ENCODE data around the gene CACNA1S.

Gene CACNA1S

DNA sequence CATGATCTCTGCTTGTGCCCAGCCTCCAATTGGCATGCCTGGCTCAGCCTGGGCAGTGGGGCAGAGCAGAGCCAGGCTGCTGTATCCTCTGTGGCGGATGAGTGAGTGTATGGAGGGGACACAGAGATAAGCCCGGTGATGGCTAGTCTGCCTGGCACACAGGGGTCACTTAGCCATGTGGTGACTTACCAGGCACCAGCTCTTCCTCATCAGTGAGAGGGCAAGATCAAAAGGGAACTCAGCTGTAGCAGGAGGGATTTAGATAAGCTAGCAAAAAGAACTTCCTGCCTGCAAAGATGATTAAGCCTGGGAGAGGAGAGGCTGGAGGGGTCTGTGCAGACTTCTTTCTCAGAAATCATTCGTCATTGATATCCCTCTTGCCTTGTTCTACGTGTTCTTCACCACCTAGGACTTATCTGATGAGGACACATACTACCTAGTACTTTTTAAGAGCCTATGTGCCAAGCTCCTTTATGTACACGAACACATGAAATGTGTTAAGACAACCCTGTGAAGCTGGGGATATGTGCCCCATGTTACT is 96.6 kb downstream of the CACNA1S start:
- no peak for DNase-seq (ENCODE audit: low read depth in 2 of 3, low spot score in 2 of 3)

DNA sequence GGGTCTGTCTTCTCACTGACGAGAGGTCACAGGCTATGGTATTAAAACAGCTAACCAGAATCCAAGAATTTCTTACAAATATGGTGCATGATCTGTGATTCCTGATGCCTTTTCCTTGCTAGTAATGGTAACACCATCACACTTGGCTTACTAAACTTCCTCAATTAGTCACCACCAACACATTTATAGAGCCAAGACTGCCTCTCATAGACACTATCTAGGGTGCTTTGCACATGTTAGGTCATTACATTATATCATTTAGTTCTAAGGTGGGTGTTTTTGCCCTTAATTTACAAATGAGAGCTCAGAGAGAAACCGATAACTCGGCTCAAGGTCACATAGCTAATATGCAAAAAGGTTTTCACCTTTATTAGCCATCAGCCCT is 97.4 kb downstream of the CACNA1S start:
- no peak for DNase-seq (ENCODE audit: low read depth in 2 of 3, low spot score in 2 of 3)

DNA sequence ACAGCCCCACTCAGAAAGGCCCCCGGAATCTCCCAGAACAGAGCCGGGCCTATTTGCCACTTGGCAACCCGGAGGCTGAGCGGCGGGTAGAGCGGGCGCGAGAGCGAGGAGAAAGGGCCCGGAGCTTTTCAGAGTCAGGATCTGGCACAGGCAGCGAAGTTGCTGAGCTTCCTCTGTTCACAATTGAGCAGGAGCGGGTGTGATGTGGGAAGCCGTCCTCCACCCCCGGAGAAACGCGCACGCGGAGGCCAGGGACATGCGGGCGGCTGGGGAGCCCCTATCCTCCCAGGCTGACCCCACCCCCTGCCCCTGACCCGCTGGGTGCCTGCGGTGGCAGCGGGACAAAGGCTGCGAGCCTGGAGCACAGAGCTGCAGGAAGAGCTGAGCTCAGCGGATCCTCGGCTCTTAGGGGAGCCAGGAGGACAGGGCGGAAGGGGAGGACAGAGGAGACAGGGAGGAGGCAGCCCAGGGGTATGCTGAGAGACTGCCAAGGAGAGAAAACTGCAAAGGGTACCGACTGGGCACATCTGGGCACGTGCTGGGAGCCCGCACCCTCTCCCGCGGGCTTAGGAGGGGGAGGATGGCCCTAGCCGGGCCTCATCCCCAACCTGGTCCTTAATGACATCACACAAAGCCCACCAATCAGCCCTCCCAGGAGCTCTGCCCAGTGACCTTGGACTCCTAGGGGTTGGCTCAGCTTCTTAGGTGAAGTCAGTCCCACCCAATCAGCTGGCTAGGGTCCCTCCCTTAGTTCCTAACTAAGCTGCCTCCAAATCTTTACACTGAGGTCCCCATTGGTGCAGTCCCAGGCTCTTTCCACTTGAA is 98.0 kb downstream of the CACNA1S start:
- DNase-seq (ENCODE audit: low read depth in 2 of 3, low spot score in 2 of 3): no peak

DNA sequence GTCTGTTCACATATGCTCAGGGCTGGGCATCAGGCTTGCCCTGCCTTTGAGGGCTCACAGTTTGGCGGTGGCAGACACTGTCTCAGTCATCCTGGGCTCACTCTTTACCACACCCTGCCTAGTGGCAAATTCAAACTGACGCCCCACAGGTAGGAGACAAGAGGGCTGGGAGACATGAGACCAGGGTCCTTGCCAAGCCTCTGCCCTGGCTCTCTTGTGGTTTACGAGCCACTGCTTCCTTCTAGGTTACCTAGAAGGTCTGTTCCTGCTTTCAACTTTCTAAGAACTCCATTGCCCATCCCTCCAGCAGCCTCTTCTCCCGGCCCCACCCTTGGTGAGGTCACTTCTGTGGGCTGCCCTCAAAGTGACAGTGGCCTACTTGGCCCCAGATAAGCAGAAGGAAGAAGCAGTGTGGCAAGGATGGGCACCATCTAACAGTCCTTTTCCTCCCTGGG is 99.2 kb downstream of the CACNA1S start:
- no peak for DNase-seq (ENCODE audit: low read depth in 2 of 3, low spot score in 2 of 3)

DNA sequence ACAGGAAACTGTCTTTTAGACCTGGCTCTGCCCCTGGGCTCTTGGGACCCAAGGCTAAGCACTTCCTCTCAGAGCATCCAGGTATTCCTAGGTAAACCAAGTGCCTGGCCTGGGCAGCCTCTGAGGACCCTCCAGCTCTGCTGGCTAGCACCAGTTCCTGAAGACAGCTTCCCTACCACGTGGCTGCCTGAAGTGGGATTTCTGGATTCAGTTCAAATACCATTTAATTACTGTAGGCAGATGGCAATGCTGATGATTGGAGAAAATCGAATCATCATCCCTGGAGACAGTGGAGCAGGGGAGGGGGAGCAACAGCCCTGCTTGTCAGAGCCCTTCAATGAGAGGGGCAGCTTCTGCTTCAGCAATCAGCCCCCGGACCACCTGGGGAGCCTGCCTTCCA is 100.6 kb downstream of the CACNA1S start:
- DNase-seq (ENCODE audit: low read depth in 2 of 3, low spot score in 2 of 3): no peak

DNA sequence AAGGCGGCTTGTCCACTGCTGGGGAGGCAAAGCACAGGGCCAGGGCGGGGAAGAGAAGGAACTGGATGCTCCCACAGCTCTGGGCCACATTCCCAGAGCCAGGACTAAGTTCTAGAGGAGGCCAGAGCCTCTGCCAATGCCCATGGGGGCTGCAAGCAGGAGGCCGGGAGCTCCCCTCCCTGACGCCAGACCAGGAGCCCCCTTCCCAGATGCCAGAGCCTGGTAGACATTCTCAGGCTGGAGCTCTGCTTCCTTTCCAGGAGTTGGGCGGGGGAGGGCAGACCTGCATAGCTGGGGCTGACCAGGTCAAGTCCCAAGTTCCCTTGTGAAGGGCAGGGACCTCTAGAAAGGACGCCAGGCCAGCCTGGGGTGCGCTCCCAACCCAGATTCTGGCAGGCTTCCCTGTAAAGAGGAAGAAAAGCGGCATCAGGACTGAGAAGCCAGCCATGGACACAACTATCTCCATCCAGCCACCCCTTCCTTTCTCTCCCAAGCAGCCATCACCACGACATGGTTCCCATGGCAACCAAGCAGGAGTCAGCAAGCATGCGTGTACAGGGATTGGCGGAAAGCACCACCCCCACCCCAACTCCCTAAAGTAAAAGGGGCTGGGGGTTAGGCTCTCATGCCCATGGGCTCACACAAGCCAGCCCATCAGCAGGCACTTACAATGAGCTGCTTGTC is 102.1 kb downstream of the CACNA1S start:
- DNase-seq (ENCODE audit: low read depth in 2 of 3, low spot score in 2 of 3): no peak

DNA sequence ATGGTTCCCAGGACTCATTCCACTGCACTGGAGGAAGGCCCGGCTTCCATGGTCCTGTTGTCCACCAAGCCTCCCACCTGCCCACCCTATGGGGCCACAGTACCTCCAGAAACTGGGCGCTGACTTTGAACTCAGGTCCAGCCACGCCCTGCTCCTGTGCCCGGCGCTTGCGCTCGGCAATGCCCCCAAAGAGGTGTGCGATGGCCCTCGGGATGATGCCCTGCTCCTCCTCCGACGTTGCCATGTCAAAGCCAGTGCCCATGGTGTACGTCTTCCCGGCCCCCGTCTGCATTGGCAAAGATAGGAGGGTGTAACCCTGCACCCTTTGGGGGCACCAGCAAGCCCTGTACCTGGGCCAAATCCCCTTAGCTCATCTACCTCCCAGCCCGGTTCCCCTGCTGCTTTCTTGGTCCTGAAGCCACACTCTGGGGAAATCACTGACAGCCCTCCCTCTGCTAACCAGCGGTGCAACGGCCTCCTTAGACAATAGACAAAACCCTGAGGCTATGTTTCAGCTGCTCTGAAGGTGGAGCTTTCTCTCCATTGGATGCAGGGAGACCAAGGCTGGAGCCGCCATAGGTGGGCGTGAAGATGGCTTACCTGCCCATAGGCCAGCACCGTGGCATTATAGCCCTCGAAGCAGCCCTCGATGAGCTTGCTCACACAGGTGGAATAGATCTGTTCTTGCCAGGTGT is 103.4 kb downstream of the CACNA1S start:
- no peak for DNase-seq (ENCODE audit: low read depth in 2 of 3, low spot score in 2 of 3)

DNA sequence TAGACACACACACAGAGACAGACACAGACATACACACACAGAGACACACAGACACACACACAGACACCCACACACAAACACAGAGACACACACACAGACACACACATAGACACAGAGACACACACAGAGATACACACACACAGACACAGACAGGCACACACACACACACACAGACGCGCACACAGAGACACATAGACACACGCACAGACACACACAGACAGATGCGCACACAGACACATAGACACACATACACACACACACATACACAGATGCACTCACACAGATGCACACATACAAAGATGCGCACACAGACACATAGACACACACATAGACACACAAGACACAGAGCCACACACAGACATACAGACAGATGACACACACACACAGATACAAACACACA is 104.7 kb downstream of the CACNA1S start:
- DNase-seq (ENCODE audit: low read depth in 2 of 3, low spot score in 2 of 3): no peak

DNA sequence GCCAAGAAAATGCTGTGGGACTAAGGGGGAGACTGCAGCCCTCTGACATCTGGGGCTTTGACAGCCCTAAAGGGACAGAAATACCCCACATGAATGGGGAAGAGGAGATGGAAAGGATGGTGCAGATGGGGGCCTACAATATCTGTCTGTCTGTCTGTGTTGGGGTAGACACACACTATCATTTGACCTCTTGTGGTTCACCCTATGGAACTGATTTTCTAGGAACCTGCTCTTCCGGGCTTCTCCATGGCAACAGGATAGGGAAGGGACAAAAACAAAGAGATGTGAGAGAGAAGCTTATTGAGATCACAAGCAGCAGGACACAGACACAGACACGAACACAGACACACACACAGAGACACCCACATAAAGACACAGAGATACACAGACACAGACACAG is 105.8 kb downstream of the CACNA1S start:
- no peak for DNase-seq (ENCODE audit: low read depth in 2 of 3, low spot score in 2 of 3)

DNA sequence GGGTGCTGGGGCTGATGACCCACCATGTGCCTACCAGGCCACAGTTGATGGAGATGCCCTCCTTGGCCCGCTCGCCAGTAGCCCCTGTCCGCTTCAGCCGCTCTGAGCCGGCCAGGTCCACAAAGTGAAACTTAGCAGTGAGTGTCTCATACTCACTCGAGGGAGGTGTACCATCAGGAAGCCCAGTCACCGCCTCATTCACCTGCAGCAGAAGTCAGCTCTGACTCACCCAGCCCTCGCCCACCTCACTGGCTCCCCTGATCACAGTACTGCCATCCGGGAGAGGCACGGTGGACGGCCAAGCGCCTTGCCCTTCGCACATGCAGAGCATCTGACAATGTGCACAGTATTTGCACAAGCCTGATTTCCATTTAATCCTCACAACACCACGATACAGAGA is 107.5 kb downstream of the CACNA1S start:
- no peak for DNase-seq (ENCODE audit: low read depth in 2 of 3, low spot score in 2 of 3)

DNA sequence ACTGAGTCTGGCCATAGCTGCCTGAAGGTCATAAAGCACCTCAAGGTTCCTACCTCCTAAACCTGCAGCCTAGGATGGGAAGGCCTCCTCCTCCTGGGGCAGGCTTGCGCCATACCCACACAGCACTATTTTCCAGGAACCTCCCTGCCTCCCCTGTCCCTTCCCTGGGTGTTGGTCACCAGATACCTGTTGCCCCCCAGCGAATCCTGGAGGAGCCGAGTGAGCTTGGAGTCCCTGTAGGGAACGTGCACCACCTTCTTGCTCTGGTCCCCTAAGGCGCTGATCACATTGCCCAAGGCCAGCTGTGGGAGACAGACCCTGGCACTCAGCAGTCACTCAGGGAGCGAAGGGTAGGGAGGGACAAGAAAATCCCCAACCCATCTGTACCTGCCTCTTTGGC is 108.1 kb downstream of the CACNA1S start:
- DNase-seq (ENCODE audit: low read depth in 2 of 3, low spot score in 2 of 3): no peak

DNA sequence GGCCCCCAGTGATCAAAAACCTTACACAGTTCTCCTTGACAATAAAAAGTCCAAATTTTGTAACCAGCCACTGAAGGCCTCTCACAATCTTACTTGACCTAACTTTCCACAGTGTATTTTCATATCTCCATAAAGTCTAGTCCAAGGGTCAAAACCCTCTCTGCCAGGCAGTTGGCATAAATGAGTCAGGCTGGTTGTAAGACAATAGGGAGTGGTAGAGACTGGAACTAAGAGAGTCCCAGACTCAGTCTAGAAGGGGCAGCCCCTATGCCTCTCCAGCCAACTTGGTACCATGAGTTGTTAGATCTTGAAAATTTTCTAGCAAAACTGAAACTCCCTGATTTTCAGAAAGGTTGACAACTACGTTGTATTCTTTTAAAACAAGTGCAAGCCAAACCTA is 109.7 kb downstream of the CACNA1S start:
- no peak for DNase-seq (ENCODE audit: low read depth in 2 of 3, low spot score in 2 of 3)

DNA sequence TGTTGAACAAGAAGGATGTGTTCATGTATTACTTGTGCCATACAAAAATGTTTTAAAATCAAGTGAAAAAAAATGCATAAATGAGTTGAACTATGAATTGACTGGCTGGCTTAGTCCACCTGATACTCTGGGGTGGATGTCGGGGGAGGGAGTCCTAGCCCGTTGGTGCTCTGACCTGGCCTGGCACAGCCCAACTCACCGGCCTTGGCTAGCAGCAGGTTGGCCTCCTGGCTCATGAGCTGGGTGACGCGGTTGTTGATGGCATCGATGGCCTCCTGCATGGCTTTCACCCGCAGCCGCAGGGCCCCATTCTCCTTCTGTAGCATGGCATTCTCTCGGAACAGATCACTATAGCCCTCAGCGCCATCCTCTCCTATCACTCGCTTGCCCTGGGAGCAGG is 110.3 kb downstream of the CACNA1S start:
- DNase-seq (ENCODE audit: low read depth in 2 of 3, low spot score in 2 of 3): no peak

DNA sequence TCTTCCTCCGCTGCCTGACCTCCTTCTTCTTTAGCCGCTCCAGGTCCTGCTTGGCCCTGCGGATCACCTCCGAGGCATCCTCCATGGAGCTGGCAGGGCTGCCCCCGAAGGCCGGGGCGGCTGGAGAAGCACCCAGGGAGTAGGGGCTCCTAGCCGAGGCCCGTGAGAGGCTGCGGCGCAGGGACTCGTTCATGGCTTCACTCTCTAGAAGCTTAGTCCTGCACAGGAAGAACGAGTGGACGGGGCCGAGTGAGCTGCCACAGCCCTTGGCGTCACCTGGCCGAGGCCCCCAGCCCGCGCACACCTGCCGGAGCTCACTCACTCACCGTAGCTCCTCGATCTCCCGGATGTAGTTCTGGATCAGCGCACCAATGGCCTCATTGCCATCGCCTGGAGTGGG is 111.8 kb downstream of the CACNA1S start:
- no peak for DNase-seq (ENCODE audit: low read depth in 2 of 3, low spot score in 2 of 3)

DNA sequence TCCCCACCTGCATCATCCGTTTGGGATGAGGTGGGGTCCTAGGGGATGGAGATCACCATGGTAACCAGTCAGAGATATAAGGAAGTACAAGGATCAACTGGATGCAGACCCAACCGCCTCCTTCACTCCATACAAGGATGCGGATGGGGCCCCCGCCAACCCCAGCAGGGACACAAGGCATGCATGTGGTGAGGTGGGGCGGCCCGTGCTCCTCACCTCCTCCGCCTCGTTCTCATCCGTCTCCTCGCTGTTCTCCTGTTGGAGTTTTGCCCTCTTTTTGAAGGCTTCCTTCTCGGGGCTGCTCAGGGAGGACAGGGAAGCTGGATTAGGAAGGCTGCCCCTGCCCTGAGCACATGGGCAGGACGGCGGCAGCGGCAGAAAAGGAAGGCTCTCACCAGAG is 112.6 kb downstream of the CACNA1S start:
- DNase-seq (ENCODE audit: low read depth in 2 of 3, low spot score in 2 of 3): no peak

DNA sequence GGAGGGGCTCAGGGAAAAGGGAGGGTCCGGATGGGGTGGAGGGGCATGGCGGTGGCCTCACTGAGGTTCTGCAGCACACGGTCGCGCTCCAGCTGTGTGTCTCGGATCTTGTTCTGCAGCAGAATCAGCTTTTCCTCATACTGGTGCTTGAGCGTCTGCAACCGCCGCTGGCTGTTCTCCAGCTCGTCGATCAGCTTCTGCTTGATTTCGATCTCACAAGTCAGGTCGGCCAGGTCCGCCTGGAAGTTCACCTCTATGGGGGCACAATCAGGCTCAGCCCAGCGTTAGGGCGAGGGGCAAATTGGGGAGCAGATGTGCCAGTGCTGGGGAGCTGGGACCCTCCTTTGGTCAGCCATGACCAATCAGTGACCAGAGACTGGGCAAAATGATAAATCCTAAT is 113.9 kb downstream of the CACNA1S start:
- no peak for DNase-seq (ENCODE audit: low read depth in 2 of 3, low spot score in 2 of 3)

DNA sequence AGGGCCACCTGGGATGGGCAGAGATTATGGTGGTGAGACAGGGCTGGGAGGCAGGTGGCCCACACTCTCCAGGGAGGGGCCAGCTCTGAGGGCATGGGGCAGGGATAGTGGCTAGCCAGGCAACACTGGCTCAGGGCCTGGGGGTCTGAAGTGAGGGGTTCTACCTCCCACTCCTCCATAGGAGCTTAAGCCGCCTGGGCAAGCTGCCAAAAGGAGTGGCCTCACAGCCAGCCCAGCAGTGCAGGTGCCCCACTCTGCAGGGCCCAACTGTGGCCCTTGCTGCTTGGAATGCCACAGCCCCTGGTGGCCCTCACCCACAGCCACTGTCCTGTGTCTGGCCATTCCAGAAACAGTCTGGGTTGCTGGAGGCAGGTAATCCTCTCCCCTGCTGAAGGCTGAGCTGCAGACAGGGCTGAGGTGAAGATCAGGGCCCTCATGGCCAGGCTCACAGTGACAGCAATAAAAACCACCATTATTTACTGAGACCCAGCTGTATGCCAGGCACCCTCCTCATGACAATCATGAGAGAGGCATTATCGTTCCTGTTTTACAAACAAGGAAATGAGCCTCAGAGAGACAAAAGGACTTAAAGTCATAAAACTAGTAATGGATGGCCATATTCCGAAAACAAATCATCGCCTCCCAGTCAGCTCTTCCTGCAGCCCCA is 119.7 kb downstream of the CACNA1S start:
- no peak for DNase-seq (ENCODE audit: low read depth in 2 of 3, low spot score in 2 of 3)

DNA sequence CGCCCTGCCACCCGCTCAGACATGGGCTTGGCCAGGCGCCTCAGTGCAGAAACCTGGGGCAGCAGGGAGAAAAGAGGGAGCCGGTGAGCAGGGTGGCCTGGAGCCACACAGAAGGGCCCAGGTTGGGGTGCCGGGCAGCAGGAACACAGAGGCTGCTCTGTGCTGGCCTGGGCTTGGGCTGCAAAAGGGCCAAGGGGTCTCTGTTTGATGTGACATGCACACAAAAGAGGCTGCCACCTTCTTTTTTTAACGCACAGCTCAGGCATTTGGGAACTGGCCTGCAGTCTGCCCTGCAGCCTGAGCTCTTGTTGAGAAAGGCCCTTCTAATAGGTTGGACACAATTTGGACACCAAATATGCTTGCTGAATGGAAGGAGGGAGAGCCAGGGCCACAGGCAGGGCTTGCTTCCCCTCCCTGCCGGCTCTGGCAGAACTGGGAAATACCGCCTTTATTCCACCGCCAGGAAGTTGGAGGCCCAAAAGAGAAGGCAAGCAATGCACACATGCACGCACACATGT is 121.1 kb downstream of the CACNA1S start:
- DNase-seq (ENCODE audit: low read depth in 2 of 3, low spot score in 2 of 3): no peak

DNA sequence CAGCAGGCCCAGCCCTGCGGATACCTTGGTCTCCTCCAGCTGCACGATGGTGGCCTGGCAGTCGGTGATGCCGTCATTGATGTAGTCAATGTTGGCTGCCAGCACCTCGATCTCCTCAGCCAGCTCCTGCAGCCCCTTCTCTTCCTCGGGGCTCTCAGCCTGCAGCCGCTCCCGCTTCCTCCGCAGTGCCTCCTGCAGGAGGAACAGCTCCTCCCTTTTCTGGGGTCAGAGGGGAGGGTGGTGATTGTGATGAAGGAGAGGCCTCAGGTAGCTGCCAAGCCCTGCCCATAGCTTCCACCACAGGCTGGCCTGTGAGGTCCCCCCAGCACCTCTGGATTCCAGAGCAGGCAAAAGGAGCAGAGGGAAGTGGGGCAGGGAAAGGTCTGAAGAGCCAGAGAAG is 122.1 kb downstream of the CACNA1S start:
- no peak for DNase-seq (ENCODE audit: low read depth in 2 of 3, low spot score in 2 of 3)
